K562 (cell line): ENCODE data around the gene DPH6. TPM values are rescaled to one million over a fixed set of nuclear protein-coding genes. Genes with fewer than 3 reads are reported as not detected.

Experiments
- CREBBP ChIP-seq: IDR thresholded peaks from one replicate; pipeline ENCODE4 v1.6.1; 2012; ENCODE audit warnings: low read depth, mild to moderate bottlenecking, control low read depth, inconsistent platforms, low read length
- ESRRB ChIP-seq: fragments of 250-450 bp; sonication (Bioruptor Pico); IDR thresholded peaks from 2 replicates; pipeline ENCODE4 v1.5.0; 2020; ENCODE audit warnings: mild to moderate bottlenecking, moderate library complexity, borderline replicate concordance
- JUN ChIP-seq, 2 experiments: sonication (generic) in 1 of 2; formaldehyde crosslinking in 1 of 2; IDR thresholded peaks; 2 replicates each; pipeline versions ENCODE4 v1.6.1 to v1.8.0; 2012 to 2022; ENCODE audit warnings: borderline replicate concordance in 2 of 2, mild to moderate bottlenecking in 2 of 2, improper control_type of control experiment in 1 of 2, low read depth in 1 of 2, low read length in 1 of 2, missing genetic modification reagents in 1 of 2
- NONO ChIP-seq, 2 experiments: fragments of 200-400 bp in 1 of 2; fragments of 450-650 bp in 1 of 2; formaldehyde crosslinking in 1 of 2; IDR thresholded peaks; 2 replicates each; pipeline ENCODE4 v1.6.1; 2017; ENCODE audit warnings: low read depth in 2 of 2, mild to moderate bottlenecking in 2 of 2, moderate library complexity in 2 of 2, low read length in 1 of 2
- PRPF4 ChIP-seq: fragments of 200-400 bp; formaldehyde crosslinking; IDR thresholded peaks from one replicate; pipeline ENCODE4 v1.6.1; 2017; ENCODE audit warnings: low read length, low read depth, mild to moderate bottlenecking; ENCODE audit not compliant: insufficient read depth, poor library complexity, severe bottlenecking
- SLC30A9 ChIP-seq: fragments of 250-450 bp; sonication (Bioruptor Pico); IDR thresholded peaks from 2 replicates; pipeline ENCODE4 v1.8.0; 2022; ENCODE audit warnings: mild to moderate bottlenecking, moderate library complexity
- SMARCA4 ChIP-seq: fragments of 450-650 bp; IDR thresholded peaks from 2 replicates; pipeline ENCODE4 v1.6.1; 2016
- SP2 ChIP-seq: IDR thresholded peaks from 2 replicates; pipeline ENCODE4 v1.6.1; 2011; ENCODE audit warnings: mild to moderate bottlenecking, low read depth, low read length, moderate library complexity; ENCODE audit not compliant: poor library complexity, severe bottlenecking; ENCODE audit errors: extremely low read depth
- YBX1 ChIP-seq: fragments of 450-650 bp; IDR thresholded peaks from 2 replicates; pipeline ENCODE4 v1.7.1; 2016; ENCODE audit warnings: mild to moderate bottlenecking
- polyA plus RNA-seq, 8 experiments: library from polyadenylated mRNA; depleted of rRNA in 4 of 8; stranded (reverse) in 5 of 8; unstranded in 3 of 8; fragments of >200 nt; fragmentation: Nextera tagmentation in 2 of 8; fragmentation: Illumina TruSeq in 1 of 8; extraction: Ambion mirVana in 2 of 8; extraction: Trizol in 1 of 8; gene quantifications; 2 replicates each; pipeline versions ENCODE4 v1.2.1 to v1.2.3, GENCODE V29; 2011 to 2014; ENCODE audit warnings: inconsistent platforms in 1 of 8, missing spikeins in 1 of 8
- total RNA-seq, 7 experiments: library from RNA; depleted of rRNA in 6 of 7; stranded (reverse); fragments of >200 nt in 6 of 7; fragmentation: Illumina TruSeq in 2 of 7; extraction: Trizol in 2 of 7; gene quantifications; 2 replicates each; pipeline versions ENCODE4 v1.2.1 to v1.2.3, GENCODE V29; 2011 to 2021; ENCODE audit warnings: low replicate concordance in 1 of 7
- TF ChIP-seq, protein P1 (sequence below): sonication (generic); formaldehyde crosslinking; IDR thresholded peaks from 2 replicates; pipeline ENCODE4 v1.5.0; 2020; ENCODE audit warnings: missing genetic modification reagents
- TF ChIP-seq, protein P2 (sequence below): IDR thresholded peaks from 2 replicates; pipeline ENCODE4 v1.6.1; 2016; ENCODE audit warnings: missing genetic modification characterization, missing compliant biosample characterization
- TF ChIP-seq, protein P3 (sequence below): sonication (generic); formaldehyde crosslinking; IDR thresholded peaks from 2 replicates; pipeline ENCODE4 v1.8.1; 2023; ENCODE audit warnings: mild to moderate bottlenecking, missing genetic modification reagents
- TF ChIP-seq, protein P4 (sequence below), 2 experiments: fragments of 150-350 bp in 1 of 2; IDR thresholded peaks; 2 replicates each; pipeline ENCODE4 v1.6.1; 2012 to 2016; ENCODE audit warnings: low read depth in 2 of 2, low read length in 2 of 2, mild to moderate bottlenecking in 1 of 2, moderate library complexity in 1 of 2
- TF ChIP-seq, protein P5 (sequence below): fragments of 250-450 bp; sonication (Bioruptor Pico); IDR thresholded peaks from 2 replicates; pipeline ENCODE4 v1.4.0; 2020; ENCODE audit warnings: mild to moderate bottlenecking, moderate library complexity
- TF ChIP-seq, protein P6 (sequence below): fragments of 250-450 bp; sonication (Bioruptor Pico); IDR thresholded peaks from 2 replicates; pipeline ENCODE4 v1.8.0; 2021; ENCODE audit warnings: moderate library complexity, mild to moderate bottlenecking, inconsistent platforms

DPH6 gene
- total and polyA plus RNA-seq, 9 of the 15 experiments (the other 6 are each of a cell fraction or from before 2014, with no cell fraction given), result 10.1 to 69.1 (median 18.8) TPM

DNA sequence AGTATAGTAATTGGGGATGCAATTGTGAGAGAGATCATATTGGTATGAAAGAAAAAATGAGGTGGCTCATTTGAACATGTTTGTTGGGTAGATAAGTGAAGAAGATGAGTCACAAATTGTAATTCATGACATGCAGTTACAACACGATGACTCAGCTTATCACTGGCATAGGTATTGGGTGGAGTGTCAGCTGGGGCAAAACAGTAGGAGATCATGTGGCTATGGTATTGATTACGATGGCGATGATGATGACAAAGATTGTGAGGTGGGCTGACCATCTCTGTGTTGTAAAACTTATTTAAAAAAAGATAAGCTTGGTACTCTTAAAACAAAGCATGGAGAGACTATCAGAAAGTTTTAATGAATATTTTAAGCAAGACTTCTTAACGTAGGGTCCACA is 11.6 kb upstream of the DPH6 start (continued):
- TF ChIP-seq, protein P1, sequence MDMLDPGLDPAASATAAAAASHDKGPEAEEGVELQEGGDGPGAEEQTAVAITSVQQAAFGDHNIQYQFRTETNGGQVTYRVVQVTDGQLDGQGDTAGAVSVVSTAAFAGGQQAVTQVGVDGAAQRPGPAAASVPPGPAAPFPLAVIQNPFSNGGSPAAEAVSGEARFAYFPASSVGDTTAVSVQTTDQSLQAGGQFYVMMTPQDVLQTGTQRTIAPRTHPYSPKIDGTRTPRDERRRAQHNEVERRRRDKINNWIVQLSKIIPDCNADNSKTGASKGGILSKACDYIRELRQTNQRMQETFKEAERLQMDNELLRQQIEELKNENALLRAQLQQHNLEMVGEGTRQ (CRISPR knock-in tag), result no peak
- TF ChIP-seq NONO (IDR thresholded peaks at IDR 0.05; ENCODE audit: low read depth in 2 of 2, low read length in 1 of 2) (no peak), YBX1 (no peak), ESRRB (no peak), JUN (IDR thresholded peaks at IDR 0.05; ENCODE audit: borderline replicate concordance, low read depth, low read length) (peak; percentile 100), JUN (CRISPR knock-in tag; IDR thresholded peaks at IDR 0.05; ENCODE audit: borderline replicate concordance) (peak; percentile 91; the same call in 1 of the 2 replicates), CREBBP (no peak), SMARCA4 (peak; percentile 100), PRPF4 (no peak), SLC30A9 (CRISPR knock-in tag) (no peak), SP2 (no peak)
- TF ChIP-seq, protein P2, sequence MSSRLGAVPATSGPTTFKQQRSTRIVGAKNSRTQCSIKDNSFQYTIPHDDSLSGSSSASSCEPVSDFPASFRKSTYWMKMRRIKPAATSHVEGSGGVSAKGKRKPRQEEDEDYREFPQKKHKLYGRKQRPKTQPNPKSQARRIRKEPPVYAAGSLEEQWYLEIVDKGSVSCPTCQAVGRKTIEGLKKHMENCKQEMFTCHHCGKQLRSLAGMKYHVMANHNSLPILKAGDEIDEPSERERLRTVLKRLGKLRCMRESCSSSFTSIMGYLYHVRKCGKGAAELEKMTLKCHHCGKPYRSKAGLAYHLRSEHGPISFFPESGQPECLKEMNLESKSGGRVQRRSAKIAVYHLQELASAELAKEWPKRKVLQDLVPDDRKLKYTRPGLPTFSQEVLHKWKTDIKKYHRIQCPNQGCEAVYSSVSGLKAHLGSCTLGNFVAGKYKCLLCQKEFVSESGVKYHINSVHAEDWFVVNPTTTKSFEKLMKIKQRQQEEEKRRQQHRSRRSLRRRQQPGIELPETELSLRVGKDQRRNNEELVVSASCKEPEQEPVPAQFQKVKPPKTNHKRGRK (tag), result no peak
- TF ChIP-seq, protein P3, sequence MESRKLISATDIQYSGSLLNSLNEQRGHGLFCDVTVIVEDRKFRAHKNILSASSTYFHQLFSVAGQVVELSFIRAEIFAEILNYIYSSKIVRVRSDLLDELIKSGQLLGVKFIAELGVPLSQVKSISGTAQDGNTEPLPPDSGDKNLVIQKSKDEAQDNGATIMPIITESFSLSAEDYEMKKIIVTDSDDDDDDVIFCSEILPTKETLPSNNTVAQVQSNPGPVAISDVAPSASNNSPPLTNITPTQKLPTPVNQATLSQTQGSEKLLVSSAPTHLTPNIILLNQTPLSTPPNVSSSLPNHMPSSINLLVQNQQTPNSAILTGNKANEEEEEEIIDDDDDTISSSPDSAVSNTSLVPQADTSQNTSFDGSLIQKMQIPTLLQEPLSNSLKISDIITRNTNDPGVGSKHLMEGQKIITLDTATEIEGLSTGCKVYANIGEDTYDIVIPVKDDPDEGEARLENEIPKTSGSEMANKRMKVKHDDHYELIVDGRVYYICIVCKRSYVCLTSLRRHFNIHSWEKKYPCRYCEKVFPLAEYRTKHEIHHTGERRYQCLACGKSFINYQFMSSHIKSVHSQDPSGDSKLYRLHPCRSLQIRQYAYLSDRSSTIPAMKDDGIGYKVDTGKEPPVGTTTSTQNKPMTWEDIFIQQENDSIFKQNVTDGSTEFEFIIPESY (CRISPR knock-in tag), result no peak
- TF ChIP-seq, protein P4, sequence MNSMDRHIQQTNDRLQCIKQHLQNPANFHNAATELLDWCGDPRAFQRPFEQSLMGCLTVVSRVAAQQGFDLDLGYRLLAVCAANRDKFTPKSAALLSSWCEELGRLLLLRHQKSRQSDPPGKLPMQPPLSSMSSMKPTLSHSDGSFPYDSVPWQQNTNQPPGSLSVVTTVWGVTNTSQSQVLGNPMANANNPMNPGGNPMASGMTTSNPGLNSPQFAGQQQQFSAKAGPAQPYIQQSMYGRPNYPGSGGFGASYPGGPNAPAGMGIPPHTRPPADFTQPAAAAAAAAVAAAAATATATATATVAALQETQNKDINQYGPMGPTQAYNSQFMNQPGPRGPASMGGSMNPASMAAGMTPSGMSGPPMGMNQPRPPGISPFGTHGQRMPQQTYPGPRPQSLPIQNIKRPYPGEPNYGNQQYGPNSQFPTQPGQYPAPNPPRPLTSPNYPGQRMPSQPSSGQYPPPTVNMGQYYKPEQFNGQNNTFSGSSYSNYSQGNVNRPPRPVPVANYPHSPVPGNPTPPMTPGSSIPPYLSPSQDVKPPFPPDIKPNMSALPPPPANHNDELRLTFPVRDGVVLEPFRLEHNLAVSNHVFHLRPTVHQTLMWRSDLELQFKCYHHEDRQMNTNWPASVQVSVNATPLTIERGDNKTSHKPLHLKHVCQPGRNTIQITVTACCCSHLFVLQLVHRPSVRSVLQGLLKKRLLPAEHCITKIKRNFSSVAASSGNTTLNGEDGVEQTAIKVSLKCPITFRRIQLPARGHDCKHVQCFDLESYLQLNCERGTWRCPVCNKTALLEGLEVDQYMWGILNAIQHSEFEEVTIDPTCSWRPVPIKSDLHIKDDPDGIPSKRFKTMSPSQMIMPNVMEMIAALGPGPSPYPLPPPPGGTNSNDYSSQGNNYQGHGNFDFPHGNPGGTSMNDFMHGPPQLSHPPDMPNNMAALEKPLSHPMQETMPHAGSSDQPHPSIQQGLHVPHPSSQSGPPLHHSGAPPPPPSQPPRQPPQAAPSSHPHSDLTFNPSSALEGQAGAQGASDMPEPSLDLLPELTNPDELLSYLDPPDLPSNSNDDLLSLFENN (IDR thresholded peaks at IDR 0.05; ENCODE audit: low read depth in 2 of 2, low read length in 2 of 2), result peak in 1 of 2 experiments; percentile 82; a peak in 2 of 4 replicates
- TF ChIP-seq, protein P5, sequence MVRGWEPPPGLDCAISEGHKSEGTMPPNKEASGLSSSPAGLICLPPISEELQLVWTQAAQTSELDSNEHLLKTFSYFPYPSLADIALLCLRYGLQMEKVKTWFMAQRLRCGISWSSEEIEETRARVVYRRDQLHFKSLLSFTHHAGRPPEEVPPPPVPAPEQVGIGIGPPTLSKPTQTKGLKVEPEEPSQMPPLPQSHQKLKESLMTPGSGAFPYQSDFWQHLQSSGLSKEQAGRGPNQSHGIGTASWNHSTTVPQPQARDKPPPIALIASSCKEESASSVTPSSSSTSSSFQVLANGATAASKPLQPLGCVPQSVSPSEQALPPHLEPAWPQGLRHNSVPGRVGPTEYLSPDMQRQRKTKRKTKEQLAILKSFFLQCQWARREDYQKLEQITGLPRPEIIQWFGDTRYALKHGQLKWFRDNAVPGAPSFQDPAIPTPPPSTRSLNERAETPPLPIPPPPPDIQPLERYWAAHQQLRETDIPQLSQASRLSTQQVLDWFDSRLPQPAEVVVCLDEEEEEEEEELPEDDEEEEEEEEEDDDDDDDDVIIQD (CRISPR knock-in tag), result no peak
- TF ChIP-seq, protein P6, sequence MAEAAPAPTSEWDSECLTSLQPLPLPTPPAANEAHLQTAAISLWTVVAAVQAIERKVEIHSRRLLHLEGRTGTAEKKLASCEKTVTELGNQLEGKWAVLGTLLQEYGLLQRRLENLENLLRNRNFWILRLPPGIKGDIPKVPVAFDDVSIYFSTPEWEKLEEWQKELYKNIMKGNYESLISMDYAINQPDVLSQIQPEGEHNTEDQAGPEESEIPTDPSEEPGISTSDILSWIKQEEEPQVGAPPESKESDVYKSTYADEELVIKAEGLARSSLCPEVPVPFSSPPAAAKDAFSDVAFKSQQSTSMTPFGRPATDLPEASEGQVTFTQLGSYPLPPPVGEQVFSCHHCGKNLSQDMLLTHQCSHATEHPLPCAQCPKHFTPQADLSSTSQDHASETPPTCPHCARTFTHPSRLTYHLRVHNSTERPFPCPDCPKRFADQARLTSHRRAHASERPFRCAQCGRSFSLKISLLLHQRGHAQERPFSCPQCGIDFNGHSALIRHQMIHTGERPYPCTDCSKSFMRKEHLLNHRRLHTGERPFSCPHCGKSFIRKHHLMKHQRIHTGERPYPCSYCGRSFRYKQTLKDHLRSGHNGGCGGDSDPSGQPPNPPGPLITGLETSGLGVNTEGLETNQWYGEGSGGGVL, result no peak
